H9 (cell line): Measurements from ENCODE around the gene MEGF9. TPM values are rescaled to one million over a fixed set of nuclear protein-coding genes. Genes with fewer than 3 reads are reported as not detected.

Experiments used
- DNase-seq: peaks from one replicate; pipeline ENCODE4 v3.0.0-alpha.2; 2017
- H2AFZ ChIP-seq: one replicate; pipeline ENCODE4 v1.6.1; 2013; ENCODE audit warnings: mild to moderate bottlenecking, low read length, control low read depth, moderate library complexity
- H2AK5ac ChIP-seq: 2 replicates; pipeline ENCODE4 v1.6.1; 2013; ENCODE audit warnings: low read length, control low read depth, mixed read lengths; ENCODE audit not compliant: insufficient read length
- H2BK120ac ChIP-seq: one replicate; pipeline ENCODE4 v1.6.1; 2013; ENCODE audit warnings: low read depth, mild to moderate bottlenecking, low read length, control low read depth, inconsistent platforms; ENCODE audit not compliant: poor library complexity, severe bottlenecking
- H2BK12ac ChIP-seq: 2 replicates; pipeline ENCODE4 v1.6.1; 2013; ENCODE audit warnings: low read length, control low read depth, mixed read lengths, low read depth; ENCODE audit not compliant: insufficient read length
- H2BK15ac ChIP-seq: 2 replicates; pipeline ENCODE4 v1.6.1; 2013; ENCODE audit warnings: low read depth, low read length, control low read depth
- H2BK20ac ChIP-seq: one replicate; pipeline ENCODE4 v1.6.1; 2013; ENCODE audit warnings: low read depth, mild to moderate bottlenecking, low read length, control low read depth, inconsistent platforms; ENCODE audit not compliant: poor library complexity, severe bottlenecking
- H2BK5ac ChIP-seq: 2 replicates; pipeline ENCODE4 v1.6.1; 2013; ENCODE audit warnings: low read length, control low read depth, mixed read lengths; ENCODE audit not compliant: insufficient read length
- H3K14ac ChIP-seq: 2 replicates; pipeline ENCODE4 v1.6.1; 2013; ENCODE audit warnings: low read length, control low read depth; ENCODE audit not compliant: insufficient read depth
- H3K18ac ChIP-seq: 2 replicates; pipeline ENCODE4 v1.6.1; 2013; ENCODE audit warnings: low read depth, mild to moderate bottlenecking, mixed read lengths, low read length, control low read depth; ENCODE audit not compliant: insufficient read length
- H3K23ac ChIP-seq: 2 replicates; pipeline ENCODE4 v1.6.1; 2013; ENCODE audit warnings: low read length, control low read depth, mixed read lengths, low read depth; ENCODE audit not compliant: insufficient read length
- H3K23me2 ChIP-seq: 2 replicates; pipeline ENCODE4 v1.6.1; 2013; ENCODE audit warnings: low read depth, mild to moderate bottlenecking, mixed read lengths, low read length, control low read depth; ENCODE audit not compliant: insufficient read length, poor library complexity, severe bottlenecking
- H3K27ac ChIP-seq: 2 replicates; pipeline ENCODE4 v1.5.1; 2013; ENCODE audit warnings: low read length, control low read depth, mixed read lengths, low read depth; ENCODE audit not compliant: insufficient read length
- H3K27me3 ChIP-seq: 2 replicates; pipeline ENCODE4 v1.6.1; 2013; ENCODE audit warnings: low read length, control low read depth, inconsistent platforms; ENCODE audit not compliant: insufficient read depth
- H3K4ac ChIP-seq: 2 replicates; pipeline ENCODE4 v1.6.1; 2013; ENCODE audit warnings: low read depth, mild to moderate bottlenecking, control low read depth, inconsistent platforms, low read length, moderate library complexity
- H3K4me1 ChIP-seq: 2 replicates; pipeline ENCODE4 v1.6.1; 2013; ENCODE audit warnings: low read length, control low read depth, inconsistent platforms; ENCODE audit not compliant: insufficient read depth
- H3K4me2 ChIP-seq: 2 replicates; pipeline ENCODE4 v1.6.1; 2013; ENCODE audit warnings: low read length, control low read depth, mixed read lengths; ENCODE audit not compliant: insufficient read length, insufficient read depth
- H3K56ac ChIP-seq: 2 replicates; pipeline ENCODE4 v1.6.1; 2013; ENCODE audit warnings: low read depth, mild to moderate bottlenecking, mixed read lengths, low read length, control low read depth; ENCODE audit not compliant: insufficient read length
- H3K79me1 ChIP-seq: 2 replicates; pipeline ENCODE4 v1.6.1; 2013; ENCODE audit warnings: low read depth, mild to moderate bottlenecking, moderate library complexity, low read length, control low read depth, inconsistent platforms; ENCODE audit not compliant: insufficient read depth, poor library complexity, severe bottlenecking
- H3K79me2 ChIP-seq: 2 replicates; pipeline ENCODE4 v1.6.1; 2013; ENCODE audit warnings: low read length, control low read depth, inconsistent platforms; ENCODE audit not compliant: insufficient read depth
- H3K9ac ChIP-seq: 2 replicates; pipeline ENCODE4 v1.6.1; 2013; ENCODE audit warnings: low read length, control low read depth, mixed read lengths; ENCODE audit not compliant: insufficient read length; ENCODE audit errors: extremely low read depth
- H3K9me3 ChIP-seq: one replicate; pipeline ENCODE4 v1.6.1; 2013; ENCODE audit warnings: low read depth, low read length, inconsistent platforms; ENCODE audit not compliant: control insufficient read depth
- H3T11ph ChIP-seq: one replicate; pipeline ENCODE4 v1.6.1; 2013; ENCODE audit warnings: mild to moderate bottlenecking, low read length, control low read depth, inconsistent platforms
- H4K20me1 ChIP-seq: one replicate; pipeline ENCODE4 v1.6.1; 2013; ENCODE audit not compliant: control insufficient read depth, insufficient read length, insufficient read depth
- H4K5ac ChIP-seq: 2 replicates; pipeline ENCODE4 v1.6.1; 2013; ENCODE audit warnings: low read depth, mild to moderate bottlenecking, mixed read lengths, low read length, control low read depth; ENCODE audit not compliant: insufficient read length
- H4K8ac ChIP-seq: replicated peaks from 2 replicates; pipeline ENCODE4 v1.6.1; 2013; ENCODE audit warnings: low read length, control low read depth, mixed read lengths, low read depth; ENCODE audit not compliant: insufficient read length
- H4K91ac ChIP-seq: 2 replicates; pipeline ENCODE4 v1.6.1; 2013; ENCODE audit warnings: low read depth, mild to moderate bottlenecking, moderate library complexity, mixed read lengths, low read length, control low read depth; ENCODE audit not compliant: insufficient read length
- H3K27ac Mint-ChIP-seq, 3 experiments: 2 replicates in 2 of 3; 3 replicates in 1 of 3; pipeline ENCODE4 v1.8.0; 2020 to 2021; ENCODE audit warnings: mixed read lengths in 3 of 3, mild to moderate bottlenecking in 1 of 3, moderate library complexity in 1 of 3
- H3K27me3 Mint-ChIP-seq: 2 replicates; pipeline ENCODE4 v1.8.0; 2021; ENCODE audit warnings: low read depth, mild to moderate bottlenecking, moderate library complexity, mixed read lengths
- H3K36me3 Mint-ChIP-seq, 3 experiments: 2 replicates in 2 of 3; 3 replicates in 1 of 3; pipeline ENCODE4 v1.8.0; 2020 to 2021; ENCODE audit warnings: low read depth in 3 of 3, mixed read lengths in 3 of 3; ENCODE audit not compliant: insufficient read depth in 1 of 3
- H3K4me1 Mint-ChIP-seq, 2 experiments: 2 replicates each; pipeline ENCODE4 v1.8.0; 2020; ENCODE audit warnings: mixed read lengths in 2 of 2
- H3K4me3 Mint-ChIP-seq, 2 experiments: 2 replicates in 1 of 2; 3 replicates in 1 of 2; pipeline ENCODE4 v1.8.0; 2020 to 2021; ENCODE audit warnings: mild to moderate bottlenecking in 2 of 2, mixed read lengths in 2 of 2, moderate library complexity in 1 of 2
- H3K9me3 Mint-ChIP-seq, 2 experiments: 2 replicates in 1 of 2; 3 replicates in 1 of 2; pipeline ENCODE4 v1.8.0; 2020; ENCODE audit warnings: mild to moderate bottlenecking in 2 of 2, mixed read lengths in 2 of 2, moderate library complexity in 1 of 2
- WGBS: extraction: QIAGEN DNeasy Blood & Tissue Kit; methylation state at CpG from one replicate; pipeline ENCODE4 v1.1.7; 2013; ENCODE audit warnings: missing lambda C conversion rate, low lambda C conversion rate, mixed read lengths; ENCODE audit not compliant: insufficient read length; ENCODE audit errors: extremely low coverage; 5-methylcytosine and 5-hydroxymethylcytosine counted together
- total RNA-seq: library from RNA; stranded (reverse); gene quantifications from 2 replicates; pipeline ENCODE4 v1.2.1, GENCODE V29; 2021
- TF ChIP-seq, protein P1 (sequence below): fragments of 200-600 bp; sonication (generic); conservative IDR thresholded peaks from 3 replicates; pipeline ENCODE4 v1.8.0; 2021; ENCODE audit warnings: antibody characterized with exemption, mild to moderate bottlenecking

The MEGF9 gene
- total RNA-seq, 1 experiment from 2014 or later: 0.94 TPM

DNA sequence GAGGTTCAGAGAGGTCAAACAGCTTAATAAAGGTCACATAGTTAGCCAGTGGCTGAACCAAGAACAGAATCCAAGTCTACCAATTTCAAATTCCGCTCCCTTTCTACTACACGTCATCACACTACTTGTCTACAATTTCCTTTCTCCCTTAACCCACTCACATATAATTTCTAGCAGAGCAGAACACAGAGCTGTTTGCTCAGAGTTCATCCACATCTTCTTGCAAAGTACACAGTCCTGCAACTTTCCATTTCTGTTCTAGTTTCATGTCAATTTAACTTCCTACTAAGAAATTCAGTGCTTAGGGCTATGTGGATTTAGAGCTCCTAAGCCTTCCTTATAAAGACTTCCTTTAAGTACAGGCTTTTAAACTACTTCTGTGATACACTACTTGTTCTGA is 61.3 kb downstream of the MEGF9 start:
- H3K79me1 ChIP-seq: no peaks in the 10 kb centered on the region
- H2AFZ ChIP-seq: no peak overlapping the region
- no peak overlapping the region for H3K9ac ChIP-seq
- no peak overlapping the region for H2BK20ac ChIP-seq
- no peaks in the 10 kb centered on the region for H3K4me1 ChIP-seq
- H2BK120ac ChIP-seq: no peak overlapping the region
- H2AK5ac ChIP-seq: no peak overlapping the region
- H3T11ph ChIP-seq: no peak overlapping the region
- H3K27ac ChIP-seq: no peak overlapping the region
- WGBS: 100% methylated on average over 2 of the region's 2 CpGs
- no peaks in the 10 kb centered on the region for H3K23me2 ChIP-seq
- TF ChIP-seq, protein P1, sequence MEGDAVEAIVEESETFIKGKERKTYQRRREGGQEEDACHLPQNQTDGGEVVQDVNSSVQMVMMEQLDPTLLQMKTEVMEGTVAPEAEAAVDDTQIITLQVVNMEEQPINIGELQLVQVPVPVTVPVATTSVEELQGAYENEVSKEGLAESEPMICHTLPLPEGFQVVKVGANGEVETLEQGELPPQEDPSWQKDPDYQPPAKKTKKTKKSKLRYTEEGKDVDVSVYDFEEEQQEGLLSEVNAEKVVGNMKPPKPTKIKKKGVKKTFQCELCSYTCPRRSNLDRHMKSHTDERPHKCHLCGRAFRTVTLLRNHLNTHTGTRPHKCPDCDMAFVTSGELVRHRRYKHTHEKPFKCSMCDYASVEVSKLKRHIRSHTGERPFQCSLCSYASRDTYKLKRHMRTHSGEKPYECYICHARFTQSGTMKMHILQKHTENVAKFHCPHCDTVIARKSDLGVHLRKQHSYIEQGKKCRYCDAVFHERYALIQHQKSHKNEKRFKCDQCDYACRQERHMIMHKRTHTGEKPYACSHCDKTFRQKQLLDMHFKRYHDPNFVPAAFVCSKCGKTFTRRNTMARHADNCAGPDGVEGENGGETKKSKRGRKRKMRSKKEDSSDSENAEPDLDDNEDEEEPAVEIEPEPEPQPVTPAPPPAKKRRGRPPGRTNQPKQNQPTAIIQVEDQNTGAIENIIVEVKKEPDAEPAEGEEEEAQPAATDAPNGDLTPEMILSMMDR: no peak
- H4K5ac ChIP-seq: no peak overlapping the region
- H3K56ac ChIP-seq: no peak overlapping the region
- H3K23ac ChIP-seq: no peak overlapping the region
- no peak overlapping the region for H3K14ac ChIP-seq
- H3K36me3 Mint-ChIP-seq: no peaks in the 10 kb centered on the region
- no peak overlapping the region for H3K27ac Mint-ChIP-seq
- H3K18ac ChIP-seq: no peak overlapping the region
- no peaks in the 10 kb centered on the region for H3K9me3 ChIP-seq
- no peaks in the 10 kb centered on the region for H4K20me1 ChIP-seq
- H4K91ac ChIP-seq: no peak overlapping the region
- no peak overlapping the region for H3K4me2 ChIP-seq
- no peak overlapping the region for H4K8ac ChIP-seq
- no peaks in the 10 kb centered on the region for H3K9me3 Mint-ChIP-seq
- H2BK15ac ChIP-seq: no peak overlapping the region
- H3K4me1 Mint-ChIP-seq: no peaks in the 10 kb centered on the region
- H3K4me3 Mint-ChIP-seq: no peak overlapping the region
- no peak overlapping the region for H2BK12ac ChIP-seq
- H3K27me3 ChIP-seq: no peaks in the 10 kb centered on the region
- no peaks in the 10 kb centered on the region for H3K79me2 ChIP-seq
- H2BK5ac ChIP-seq: no peak overlapping the region
- no peak overlapping the region for H3K4ac ChIP-seq
- DNase-seq: no peak
- H3K27me3 Mint-ChIP-seq: no peaks in the 10 kb centered on the region
